ENCODE measurements around the gene RCOR3. TPM values are rescaled to one million over a fixed set of nuclear protein-coding genes. Genes with fewer than 3 reads are reported as not detected.
"Not testable (repeated sequence)": the region's sequence is repeated elsewhere in the genome, so short reads cannot be mapped to it uniquely, and the experiment has no call there.

Gene RCOR3
- total RNA-seq, 1 donor from 2014 or later: 44.8 TPM

GRCh38 chr1:211237579-211237978 lies 21.6 kb upstream of the RCOR3 start:
- no peaks in the 10 kb centered on the region for H3K9me3 ChIP-seq (ENCODE audit: low read depth)
- H3K36me3 Mint-ChIP-seq: no peaks in the 10 kb centered on the region
- H3K27me3 Mint-ChIP-seq (ENCODE audit: insufficient read depth, low read depth): peaks cover 8% of the 10 kb centered on the region
- no peak overlapping the region for H2AFZ ChIP-seq (replicated peaks)
- H3K27ac ChIP-seq: no peak overlapping the region
- H3F3A ChIP-seq (ENCODE audit: low read depth): no peaks in the 10 kb centered on the region
- H3K27me3 ChIP-seq: no peaks in the 10 kb centered on the region
- no peak overlapping the region for H3K4me3 ChIP-seq
- no peak overlapping the region for H3K9ac ChIP-seq
- no peaks in the 10 kb centered on the region for H3K4me1 ChIP-seq
- no peaks in the 10 kb centered on the region for H4K20me1 ChIP-seq (ENCODE audit: low read depth)
- DNase-seq (ENCODE audit: low spot score): no peak
- no peaks in the 10 kb centered on the region for H3K79me2 ChIP-seq (ENCODE audit: low read depth)
- no peak for TF ChIP-seq EZH2phosphoT487 (IDR thresholded peaks at IDR 0.05)
- TF ChIP-seq EZH2 (IDR thresholded peaks at IDR 0.05): no peak
- TF ChIP-seq, protein P1, sequence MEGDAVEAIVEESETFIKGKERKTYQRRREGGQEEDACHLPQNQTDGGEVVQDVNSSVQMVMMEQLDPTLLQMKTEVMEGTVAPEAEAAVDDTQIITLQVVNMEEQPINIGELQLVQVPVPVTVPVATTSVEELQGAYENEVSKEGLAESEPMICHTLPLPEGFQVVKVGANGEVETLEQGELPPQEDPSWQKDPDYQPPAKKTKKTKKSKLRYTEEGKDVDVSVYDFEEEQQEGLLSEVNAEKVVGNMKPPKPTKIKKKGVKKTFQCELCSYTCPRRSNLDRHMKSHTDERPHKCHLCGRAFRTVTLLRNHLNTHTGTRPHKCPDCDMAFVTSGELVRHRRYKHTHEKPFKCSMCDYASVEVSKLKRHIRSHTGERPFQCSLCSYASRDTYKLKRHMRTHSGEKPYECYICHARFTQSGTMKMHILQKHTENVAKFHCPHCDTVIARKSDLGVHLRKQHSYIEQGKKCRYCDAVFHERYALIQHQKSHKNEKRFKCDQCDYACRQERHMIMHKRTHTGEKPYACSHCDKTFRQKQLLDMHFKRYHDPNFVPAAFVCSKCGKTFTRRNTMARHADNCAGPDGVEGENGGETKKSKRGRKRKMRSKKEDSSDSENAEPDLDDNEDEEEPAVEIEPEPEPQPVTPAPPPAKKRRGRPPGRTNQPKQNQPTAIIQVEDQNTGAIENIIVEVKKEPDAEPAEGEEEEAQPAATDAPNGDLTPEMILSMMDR (IDR thresholded peaks at IDR 0.05): no peak
- H3K4me1 Mint-ChIP-seq: peaks cover 2% of the 10 kb centered on the region
- no peak overlapping the region for H3K27ac Mint-ChIP-seq
- H3K36me3 ChIP-seq: no peaks in the 10 kb centered on the region
- H3K4me2 ChIP-seq: no peak overlapping the region
- no peaks in the 10 kb centered on the region for H3K9me3 Mint-ChIP-seq
- H3K4me3 Mint-ChIP-seq: no peak overlapping the region

GRCh38 chr1:211240567-211240966 lies 18.6 kb upstream of the RCOR3 start:
- not testable (repeated sequence) for DNase-seq (ENCODE audit: low spot score); H3K9me3 ChIP-seq (ENCODE audit: low read depth); H3K4me3 ChIP-seq; H2AFZ ChIP-seq (replicated peaks); H3F3A ChIP-seq (ENCODE audit: low read depth); H3K4me3 Mint-ChIP-seq; H3K9me3 Mint-ChIP-seq; H3K27ac Mint-ChIP-seq; H3K27me3 Mint-ChIP-seq (ENCODE audit: insufficient read depth, low read depth); H3K9ac ChIP-seq; H3K27ac ChIP-seq; H3K4me1 Mint-ChIP-seq; H3K27me3 ChIP-seq; H4K20me1 ChIP-seq (ENCODE audit: low read depth); H3K4me2 ChIP-seq; H3K36me3 Mint-ChIP-seq; H3K4me1 ChIP-seq; H3K36me3 ChIP-seq; H3K79me2 ChIP-seq (ENCODE audit: low read depth)

GRCh38 chr1:211241071-211241470 lies 18.1 kb upstream of the RCOR3 start:
- no peak overlapping the region for H3K9ac ChIP-seq
- no peaks in the 10 kb centered on the region for H3K9me3 ChIP-seq (ENCODE audit: low read depth)
- H3K4me1 Mint-ChIP-seq: no peaks in the 10 kb centered on the region
- no peak overlapping the region for H3K4me3 Mint-ChIP-seq
- H3K36me3 Mint-ChIP-seq: no peaks in the 10 kb centered on the region
- no peak overlapping the region for H3K27ac Mint-ChIP-seq
- DNase-seq (ENCODE audit: low spot score): no peak
- H3K4me2 ChIP-seq: no peak overlapping the region
- H3K79me2 ChIP-seq (ENCODE audit: low read depth): no peaks in the 10 kb centered on the region
- no peak overlapping the region for H3K27ac ChIP-seq
- no peaks in the 10 kb centered on the region for H3F3A ChIP-seq (ENCODE audit: low read depth)
- no peak overlapping the region for H3K4me3 ChIP-seq
- TF ChIP-seq EZH2phosphoT487 (IDR thresholded peaks at IDR 0.05): no peak
- TF ChIP-seq, protein P1 (IDR thresholded peaks at IDR 0.05): no peak
- TF ChIP-seq EZH2 (IDR thresholded peaks at IDR 0.05): no peak
- H3K9me3 Mint-ChIP-seq: no peaks in the 10 kb centered on the region
- H3K36me3 ChIP-seq: no peaks in the 10 kb centered on the region
- H3K27me3 Mint-ChIP-seq (ENCODE audit: insufficient read depth, low read depth): peaks cover 4% of the 10 kb centered on the region
- H4K20me1 ChIP-seq (ENCODE audit: low read depth): no peaks in the 10 kb centered on the region
- H2AFZ ChIP-seq (replicated peaks): no peak overlapping the region
- no peaks in the 10 kb centered on the region for H3K4me1 ChIP-seq
- no peaks in the 10 kb centered on the region for H3K27me3 ChIP-seq

- H4K20me1 ChIP-seq (ENCODE audit: low read depth); H3K27ac Mint-ChIP-seq; H3K9me3 ChIP-seq (ENCODE audit: low read depth); H2AFZ ChIP-seq (replicated peaks); H3K27me3 Mint-ChIP-seq (ENCODE audit: insufficient read depth, low read depth); H3K4me2 ChIP-seq; H3K9ac ChIP-seq; H3K36me3 Mint-ChIP-seq; H3K27ac ChIP-seq; H3K9me3 Mint-ChIP-seq; H3K4me3 Mint-ChIP-seq; H3K79me2 ChIP-seq (ENCODE audit: low read depth); H3K4me3 ChIP-seq; H3K27me3 ChIP-seq; DNase-seq (ENCODE audit: low spot score); H3K36me3 ChIP-seq: not testable (repeated sequence)
- Histone ChIP-seq H3K4me1 (peaks cover 19% of the 10 kb centered on the region), H3F3A (ENCODE audit: low read depth) (peaks cover 20% of the 10 kb centered on the region)
- peaks cover 16% of the 10 kb centered on the region for H3K4me1 Mint-ChIP-seq
These were observed 15.5 kb upstream of the RCOR3 start for GRCh38 chr1:211243639-211244038.

DNA sequence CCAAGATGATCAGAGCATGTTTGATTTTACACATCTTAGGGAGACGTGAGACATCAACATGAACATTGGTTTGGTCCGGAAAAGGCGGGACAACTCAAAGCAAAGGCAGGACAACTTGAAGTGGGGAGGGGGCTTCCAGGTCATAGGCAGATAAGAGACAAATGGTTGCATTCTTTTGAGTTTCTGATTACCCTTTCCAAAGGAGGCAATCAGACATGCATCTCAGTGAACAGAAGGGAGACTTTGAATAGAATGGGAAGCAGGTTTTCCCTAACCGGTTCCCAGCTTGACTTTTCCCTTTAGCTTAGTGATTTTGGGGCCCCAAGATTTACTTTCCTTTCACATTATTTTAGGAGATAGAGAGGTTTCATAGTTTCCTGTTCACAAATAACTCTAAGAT lies 12.6 kb upstream of the RCOR3 start:
- H3K27me3 ChIP-seq; H3K9me3 Mint-ChIP-seq; H3K27ac Mint-ChIP-seq; H4K20me1 ChIP-seq (ENCODE audit: low read depth); H3K4me3 ChIP-seq; H3K9me3 ChIP-seq (ENCODE audit: low read depth); H3K4me2 ChIP-seq; H3K27me3 Mint-ChIP-seq (ENCODE audit: insufficient read depth, low read depth); H3K36me3 Mint-ChIP-seq; DNase-seq (ENCODE audit: low spot score); H3K79me2 ChIP-seq (ENCODE audit: low read depth); H3K36me3 ChIP-seq; H3K9ac ChIP-seq: not testable (repeated sequence)
- H2AFZ ChIP-seq (replicated peaks): peak overlapping the region; percentile 60
- peak overlapping the region; percentile 19 for H3K4me3 Mint-ChIP-seq
- H3K4me1 ChIP-seq: peaks cover 19% of the 10 kb centered on the region
- H3K27ac ChIP-seq: peak overlapping the region; percentile 46
- H3F3A ChIP-seq (ENCODE audit: low read depth): peaks cover 20% of the 10 kb centered on the region
- H3K4me1 Mint-ChIP-seq: peaks cover 16% of the 10 kb centered on the region
